ENCODE measurements around the gene KCNQ1OT1.

DNA sequence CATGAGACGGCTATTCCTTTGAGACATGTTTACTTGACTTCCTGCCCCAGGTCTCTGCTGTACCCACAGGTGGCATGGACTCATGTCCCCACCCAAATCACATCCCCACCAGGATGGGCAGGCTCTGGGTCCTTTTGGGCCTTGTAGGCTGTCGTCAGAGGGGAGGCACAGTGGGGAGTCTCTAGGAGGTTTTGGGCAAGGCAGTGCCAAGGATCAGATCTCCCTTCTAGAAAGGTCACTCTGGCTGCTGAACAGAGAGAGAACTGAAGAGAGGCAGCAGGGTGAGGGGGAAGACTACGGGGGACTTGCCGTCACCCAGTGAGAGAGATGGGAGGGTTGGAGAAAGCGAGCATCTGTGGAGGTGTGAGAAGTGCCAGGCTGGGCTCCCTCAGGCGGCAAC, 4.6 kb upstream of the KCNQ1OT1 start:
- TF ChIP-seq, protein P1, sequence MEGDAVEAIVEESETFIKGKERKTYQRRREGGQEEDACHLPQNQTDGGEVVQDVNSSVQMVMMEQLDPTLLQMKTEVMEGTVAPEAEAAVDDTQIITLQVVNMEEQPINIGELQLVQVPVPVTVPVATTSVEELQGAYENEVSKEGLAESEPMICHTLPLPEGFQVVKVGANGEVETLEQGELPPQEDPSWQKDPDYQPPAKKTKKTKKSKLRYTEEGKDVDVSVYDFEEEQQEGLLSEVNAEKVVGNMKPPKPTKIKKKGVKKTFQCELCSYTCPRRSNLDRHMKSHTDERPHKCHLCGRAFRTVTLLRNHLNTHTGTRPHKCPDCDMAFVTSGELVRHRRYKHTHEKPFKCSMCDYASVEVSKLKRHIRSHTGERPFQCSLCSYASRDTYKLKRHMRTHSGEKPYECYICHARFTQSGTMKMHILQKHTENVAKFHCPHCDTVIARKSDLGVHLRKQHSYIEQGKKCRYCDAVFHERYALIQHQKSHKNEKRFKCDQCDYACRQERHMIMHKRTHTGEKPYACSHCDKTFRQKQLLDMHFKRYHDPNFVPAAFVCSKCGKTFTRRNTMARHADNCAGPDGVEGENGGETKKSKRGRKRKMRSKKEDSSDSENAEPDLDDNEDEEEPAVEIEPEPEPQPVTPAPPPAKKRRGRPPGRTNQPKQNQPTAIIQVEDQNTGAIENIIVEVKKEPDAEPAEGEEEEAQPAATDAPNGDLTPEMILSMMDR (IDR thresholded peaks at IDR 0.05), result no peak
- no peak for TF ChIP-seq POLR2A (IDR thresholded peaks at IDR 0.05)

Measured in adrenal gland (tissue), 5 donors.